Spleen (tissue), 7 donors: ENCODE measurements around the gene DCST1.

Experiments
- CTCF ChIP-seq, 11 experiments: fragments of 200-600 bp in 7 of 11; fragments of 450-650 bp in 4 of 11; sonication (generic) in 4 of 11; IDR thresholded peaks in 8 of 11; conservative IDR thresholded peaks in 3 of 11; 1 replicate in 7 of 11; 2 replicates in 4 of 11; pipeline versions ENCODE4 v1.4.0 to v1.8.0; 2016 to 2021; ENCODE audit warnings: antibody characterized with exemption in 11 of 11, inconsistent platforms in 4 of 11, mild to moderate bottlenecking in 1 of 11
- POLR2A ChIP-seq, 3 donors: fragments of 450-650 bp; IDR thresholded peaks; one replicate each; pipeline ENCODE4 v1.5.1; 2017; ENCODE audit warnings: antibody characterized with exemption in 3 of 3, mild to moderate bottlenecking in 1 of 3
- donor health status: DM: no; HTN: no; CAD: no; lungs with moderate emphysema.
- donor health status: DM: no; HTN: no; CAD: no.
- donor health status: DM: no; HTN: no; CAD: no.

GRCh38 chr1:155017946-155018316, 15.7 kb upstream of the DCST1 start:
- TF ChIP-seq POLR2A (IDR thresholded peaks at IDR 0.05) (no peak), CTCF (IDR thresholded peaks at IDR 0.05 in 8 of 11, conservative IDR thresholded peaks at IDR 0.05 in 3 of 11) (no peak)
